Measurements from ENCODE around the gene PRKAG1.

PRKAG1 gene

DNA sequence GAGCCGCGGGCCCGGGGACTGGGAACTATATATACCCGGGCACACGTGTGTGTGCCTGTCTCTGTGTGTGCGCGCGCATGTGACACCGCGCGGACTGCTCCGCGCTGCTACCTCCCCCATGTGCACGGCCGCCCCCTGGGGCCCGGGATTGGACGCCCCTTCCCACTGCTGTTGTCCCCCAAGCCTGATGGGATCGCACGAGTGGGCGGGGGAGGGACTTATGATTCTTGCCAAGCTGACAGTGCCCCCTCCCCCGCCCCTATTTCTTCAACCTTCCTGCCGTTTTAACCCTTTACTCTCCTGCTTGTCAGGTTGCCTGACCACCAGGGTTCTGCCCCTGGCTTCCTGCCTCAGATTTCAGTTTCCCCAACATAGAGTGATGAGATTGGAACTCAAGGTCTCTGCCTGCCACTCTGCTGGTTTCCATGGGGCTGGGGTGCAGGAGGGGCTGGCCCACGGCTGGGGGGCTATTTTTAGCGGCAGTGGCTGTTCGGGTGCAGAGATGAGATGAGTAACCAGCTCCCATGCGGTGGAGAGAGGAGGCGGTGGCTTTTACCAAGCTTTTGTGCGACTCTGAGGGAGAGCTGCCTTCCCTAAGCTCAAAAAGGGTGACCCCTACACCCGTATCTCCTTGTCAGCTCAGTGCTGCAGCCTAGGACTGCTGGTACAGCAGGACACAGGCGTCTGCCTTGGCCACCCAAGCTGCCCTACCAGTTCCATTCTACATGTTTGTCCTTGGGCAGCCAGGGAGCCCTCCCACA is 19.0 kb downstream of the PRKAG1 start, which contains the start of gene DDN (continued):
- TF ChIP-seq ZNF433 (tag by site-specific recombination; IDR thresholded peaks at IDR 0.05; ENCODE audit: low read depth), result no peak
- TF ChIP-seq, protein P1, sequence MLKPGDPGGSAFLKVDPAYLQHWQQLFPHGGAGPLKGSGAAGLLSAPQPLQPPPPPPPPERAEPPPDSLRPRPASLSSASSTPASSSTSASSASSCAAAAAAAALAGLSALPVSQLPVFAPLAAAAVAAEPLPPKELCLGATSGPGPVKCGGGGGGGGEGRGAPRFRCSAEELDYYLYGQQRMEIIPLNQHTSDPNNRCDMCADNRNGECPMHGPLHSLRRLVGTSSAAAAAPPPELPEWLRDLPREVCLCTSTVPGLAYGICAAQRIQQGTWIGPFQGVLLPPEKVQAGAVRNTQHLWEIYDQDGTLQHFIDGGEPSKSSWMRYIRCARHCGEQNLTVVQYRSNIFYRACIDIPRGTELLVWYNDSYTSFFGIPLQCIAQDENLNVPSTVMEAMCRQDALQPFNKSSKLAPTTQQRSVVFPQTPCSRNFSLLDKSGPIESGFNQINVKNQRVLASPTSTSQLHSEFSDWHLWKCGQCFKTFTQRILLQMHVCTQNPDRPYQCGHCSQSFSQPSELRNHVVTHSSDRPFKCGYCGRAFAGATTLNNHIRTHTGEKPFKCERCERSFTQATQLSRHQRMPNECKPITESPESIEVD (tag by site-specific recombination; IDR thresholded peaks at IDR 0.05), result no peak
- TF ChIP-seq CTCF (tag by site-specific recombination; IDR thresholded peaks at IDR 0.05), result peak; percentile 74
- TF ChIP-seq KLF1 (tag by site-specific recombination; IDR thresholded peaks at IDR 0.05), result peak; percentile 30; the same call in 1 of the 2 replicates
- TF ChIP-seq ZNF324 (tag by site-specific recombination; IDR thresholded peaks at IDR 0.05), result peak; percentile 80
- TF ChIP-seq, protein P2, sequence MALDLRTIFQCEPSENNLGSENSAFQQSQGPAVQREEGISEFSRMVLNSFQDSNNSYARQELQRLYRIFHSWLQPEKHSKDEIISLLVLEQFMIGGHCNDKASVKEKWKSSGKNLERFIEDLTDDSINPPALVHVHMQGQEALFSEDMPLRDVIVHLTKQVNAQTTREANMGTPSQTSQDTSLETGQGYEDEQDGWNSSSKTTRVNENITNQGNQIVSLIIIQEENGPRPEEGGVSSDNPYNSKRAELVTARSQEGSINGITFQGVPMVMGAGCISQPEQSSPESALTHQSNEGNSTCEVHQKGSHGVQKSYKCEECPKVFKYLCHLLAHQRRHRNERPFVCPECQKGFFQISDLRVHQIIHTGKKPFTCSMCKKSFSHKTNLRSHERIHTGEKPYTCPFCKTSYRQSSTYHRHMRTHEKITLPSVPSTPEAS (tag by site-specific recombination; IDR thresholded peaks at IDR 0.05), result peak; percentile 66
- 0 out of 2 replicates have a peak, but pooled peaks have one; percentile 40 for TF ChIP-seq ZNF639 (tag by site-specific recombination; IDR thresholded peaks at IDR 0.05)
- no peak for TF ChIP-seq GLI2 (tag by site-specific recombination; IDR thresholded peaks at IDR 0.05; ENCODE audit: borderline replicate concordance, low read depth)
- no peak for TF ChIP-seq RBAK (tag by site-specific recombination; IDR thresholded peaks at IDR 0.05)
- peak; percentile 76 for TF ChIP-seq ZBTB17 (tag by site-specific recombination; IDR thresholded peaks at IDR 0.05)
- TF ChIP-seq ZBTB21 (tag by site-specific recombination; IDR thresholded peaks at IDR 0.05), result 0 out of 2 replicates have a peak, but pooled peaks have one; percentile 47
- TF ChIP-seq ZSCAN23 (tag by site-specific recombination; IDR thresholded peaks at IDR 0.05), result 0 out of 2 replicates have a peak, but pooled peaks have one; percentile 64
- no peak for TF ChIP-seq ZNF677 (tag by site-specific recombination; IDR thresholded peaks at IDR 0.05)
- peak; percentile 90 for TF ChIP-seq ZXDB (tag by site-specific recombination; IDR thresholded peaks at IDR 0.05)
- TF ChIP-seq TCF7L2 (IDR thresholded peaks at IDR 0.05; ENCODE audit: borderline replicate concordance, low read depth, low read length), result no peak
- TF ChIP-seq ZBTB8A (tag by site-specific recombination; IDR thresholded peaks at IDR 0.05), result peak; percentile 43; the same call in 1 of the 2 replicates
- TF ChIP-seq ZFP69B (tag by site-specific recombination; IDR thresholded peaks at IDR 0.05), result no peak
- TF ChIP-seq GLIS1 (tag by site-specific recombination; IDR thresholded peaks at IDR 0.05), result peak; percentile 91
- TF ChIP-seq, protein P3, sequence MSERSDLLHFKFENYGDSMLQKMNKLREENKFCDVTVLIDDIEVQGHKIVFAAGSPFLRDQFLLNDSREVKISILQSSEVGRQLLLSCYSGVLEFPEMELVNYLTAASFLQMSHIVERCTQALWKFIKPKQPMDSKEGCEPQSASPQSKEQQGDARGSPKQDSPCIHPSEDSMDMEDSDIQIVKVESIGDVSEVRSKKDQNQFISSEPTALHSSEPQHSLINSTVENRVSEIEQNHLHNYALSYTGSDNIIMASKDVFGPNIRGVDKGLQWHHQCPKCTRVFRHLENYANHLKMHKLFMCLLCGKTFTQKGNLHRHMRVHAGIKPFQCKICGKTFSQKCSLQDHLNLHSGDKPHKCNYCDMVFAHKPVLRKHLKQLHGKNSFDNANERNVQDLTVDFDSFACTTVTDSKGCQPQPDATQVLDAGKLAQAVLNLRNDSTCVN (tag by site-specific recombination; optimal IDR thresholded peaks at IDR 0.05), result peak; percentile 81
- TF ChIP-seq KLF17 (tag by site-specific recombination; IDR thresholded peaks at IDR 0.05), result peak; percentile 76
- TF ChIP-seq WT1 (tag by site-specific recombination; IDR thresholded peaks at IDR 0.05), result peak; percentile 13; the same call in 1 of the 2 replicates
- TF ChIP-seq ZNF121 (tag by site-specific recombination; IDR thresholded peaks at IDR 0.05), result no peak
- TF ChIP-seq ZNF670 (tag by site-specific recombination; IDR thresholded peaks at IDR 0.05; ENCODE audit: low read depth), result no peak
- no peak for TF ChIP-seq ZNF521 (tag by site-specific recombination; IDR thresholded peaks at IDR 0.05)
- TF ChIP-seq, protein P4, sequence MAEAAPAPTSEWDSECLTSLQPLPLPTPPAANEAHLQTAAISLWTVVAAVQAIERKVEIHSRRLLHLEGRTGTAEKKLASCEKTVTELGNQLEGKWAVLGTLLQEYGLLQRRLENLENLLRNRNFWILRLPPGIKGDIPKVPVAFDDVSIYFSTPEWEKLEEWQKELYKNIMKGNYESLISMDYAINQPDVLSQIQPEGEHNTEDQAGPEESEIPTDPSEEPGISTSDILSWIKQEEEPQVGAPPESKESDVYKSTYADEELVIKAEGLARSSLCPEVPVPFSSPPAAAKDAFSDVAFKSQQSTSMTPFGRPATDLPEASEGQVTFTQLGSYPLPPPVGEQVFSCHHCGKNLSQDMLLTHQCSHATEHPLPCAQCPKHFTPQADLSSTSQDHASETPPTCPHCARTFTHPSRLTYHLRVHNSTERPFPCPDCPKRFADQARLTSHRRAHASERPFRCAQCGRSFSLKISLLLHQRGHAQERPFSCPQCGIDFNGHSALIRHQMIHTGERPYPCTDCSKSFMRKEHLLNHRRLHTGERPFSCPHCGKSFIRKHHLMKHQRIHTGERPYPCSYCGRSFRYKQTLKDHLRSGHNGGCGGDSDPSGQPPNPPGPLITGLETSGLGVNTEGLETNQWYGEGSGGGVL (tag by site-specific recombination; IDR thresholded peaks at IDR 0.05), result 0 out of 2 replicates have a peak, but pooled peaks have one; percentile 30
- peak; percentile 27; the same call in 1 of the 2 replicates for TF ChIP-seq ZNF146 (tag by site-specific recombination; IDR thresholded peaks at IDR 0.05)
- peak; percentile 50; the same call in 1 of the 2 replicates for TF ChIP-seq ZBTB48 (tag by site-specific recombination; IDR thresholded peaks at IDR 0.05)
- no peak for TF ChIP-seq ZNF354C (tag by site-specific recombination; IDR thresholded peaks at IDR 0.05; ENCODE audit: borderline replicate concordance, low read depth)
- TF ChIP-seq ZSCAN30 (tag by site-specific recombination; IDR thresholded peaks at IDR 0.05), result no peak
- no peak for TF ChIP-seq ZNF157 (tag by site-specific recombination; IDR thresholded peaks at IDR 0.05)

All from HEK293 (cell line).